ENCODE measurements around the gene TP53BP1. TPM values are rescaled to one million over a fixed set of nuclear protein-coding genes. Genes with fewer than 3 reads are reported as not detected.

Gene TP53BP1
- total and polyA plus RNA-seq, 3 donors from 2014 or later = 50.0 to 133 (median 112) TPM

GRCh38 chr15:43519196-43519595 is 26.2 kb upstream of the TP53BP1 start:
- TF ChIP-seq CTCF (IDR thresholded peaks at IDR 0.05) = no peak
- no peak for TF ChIP-seq POLR2A (IDR thresholded peaks at IDR 0.05)
- Histone ChIP-seq H3K9me3 (no peaks in the 10 kb centered on the region), H3K4me3 (no peak overlapping the region), H3K36me3 (ENCODE audit: low read depth, missing control alignments) (no peaks in the 10 kb centered on the region), H3K4me1 (peaks cover 20% of the 10 kb centered on the region), H3K27me3 (no peaks in the 10 kb centered on the region), H3K27ac (peak overlapping the region in 1 of 2 donors; percentile 83)
- no peak for DNase-seq
- 75 to 79% methylated on average over 2 of the region's 2 CpGs for WGBS, 2 donors
- intact Hi-C loops (cut with DNase I; ENCODE audit: low total_unique reads) = no loop called here

- intact Hi-C loops (cut with DNase I; ENCODE audit: low total_unique reads) = no loop called here
- TF ChIP-seq CTCF (IDR thresholded peaks at IDR 0.05) (no peak), POLR2A (IDR thresholded peaks at IDR 0.05) (no peak)
- Histone ChIP-seq H3K36me3 (ENCODE audit: low read depth, missing control alignments) (no peaks in the 10 kb centered on the region), H3K4me1 (peaks cover 24% of the 10 kb centered on the region), H3K27ac (peak overlapping the region; percentile 72 to 83), H3K4me3 (peak overlapping the region; percentile 47 to 56), H3K9me3 (no peaks in the 10 kb centered on the region), H3K27me3 (no peaks in the 10 kb centered on the region)
- DNase-seq = no peak
- WGBS, 2 donors = 10 to 18% methylated on average over 14 to 17 of the region's 18 CpGs
Observed at GRCh38 chr15:43518197-43518761, 25.3 kb upstream of the TP53BP1 start.

- intact Hi-C loops (cut with DNase I; ENCODE audit: low total_unique reads) = no loop called here
- peak within 1 kb of the TSS; percentile 72 to 83 for H3K27ac ChIP-seq
- H3K9me3 ChIP-seq = no peaks in the 10 kb centered on the region
- no peaks in the 10 kb centered on the region for H3K27me3 ChIP-seq
- peak within 1 kb of the TSS; percentile 47 to 56 for H3K4me3 ChIP-seq
- 6 to 30% methylated on average over 10 to 12 of the region's 15 CpGs for WGBS, 2 donors
- no peaks in the 10 kb centered on the region for H3K36me3 ChIP-seq (ENCODE audit: low read depth, missing control alignments)
- no peak for TF ChIP-seq POLR2A (IDR thresholded peaks at IDR 0.05)
- no peak for TF ChIP-seq CTCF (IDR thresholded peaks at IDR 0.05)
- H3K4me1 ChIP-seq = peaks cover 24% of the 10 kb centered on the region
- peak; percentile 68 for DNase-seq
Observed at GRCh38 chr15:43517354-43518196, 24.6 kb upstream of the TP53BP1 start, which contains the start of gene MAP1A. Gene MAP1A, plus strand, starts transcription at chr15:43517608. Its CDS starts 3,866 bp downstream, at chr15:43521474.

GRCh38 chr15:43516801-43517353 is 23.9 kb upstream of the TP53BP1 start:
- 29 to 37% methylated on average over 4 of the region's 4 CpGs for WGBS, 2 donors
- Histone ChIP-seq H3K9me3 (no peaks in the 10 kb centered on the region), H3K36me3 (ENCODE audit: low read depth, missing control alignments) (no peaks in the 10 kb centered on the region), H3K27me3 (no peaks in the 10 kb centered on the region), H3K4me3 (peak overlapping the region; percentile 47 to 56), H3K27ac (peak overlapping the region; percentile 72 to 83), H3K4me1 (peaks cover 24% of the 10 kb centered on the region)
- DNase-seq = no peak
- TF ChIP-seq CTCF (IDR thresholded peaks at IDR 0.05) (no peak), POLR2A (IDR thresholded peaks at IDR 0.05) (no peak)
- intact Hi-C loops (cut with DNase I; ENCODE audit: low total_unique reads) = no loop called here

All from testis (tissue), 3 donors.